Mesangial cell (primary cell): ENCODE data around the gene DSEL. TPM values are rescaled to one million over a fixed set of nuclear protein-coding genes. Genes with fewer than 3 reads are reported as not detected.

Source experiments
- total RNA-seq: library from RNA; depleted of rRNA; stranded (reverse); fragments of >200 nt; gene quantifications from 2 replicates; pipeline ENCODE4 v1.2.3, GENCODE V29; 2015

Gene DSEL
- total RNA-seq, result 12.5 and 13.2 TPM in 2 replicates

GRCh38 chr18:67516539-67517443 lies at the start of gene DSEL:
Gene DSEL, minus strand, starts transcription at chr18:67516720. Its CDS starts 2,112 bp downstream, at chr18:67514608.

